GM20000 (cell line): ENCODE results near the gene TLX3.
A peak's percentile ranks its signal among the peaks of the same experiment; 100 is the strongest.
"Not testable (repeated sequence)": the region's sequence is repeated elsewhere in the genome, so short reads cannot be mapped to it uniquely, and the experiment has no call there.

Source experiments
- DNase-seq: peaks from one replicate; pipeline ENCODE4 v3.0.0; 2012; ENCODE audit warnings: low spot score
- TF ChIP-seq, protein P1 (sequence below): IDR thresholded peaks from 2 replicates; pipeline ENCODE4 v1.5.1; 2012; ENCODE audit warnings: mild to moderate bottlenecking, control low read depth; ENCODE audit errors: extremely low read depth, missing control alignments

The TLX3 gene

GRCh38 chr5:171351536-171352073, 42.6 kb downstream of the TLX3 start:
- TF ChIP-seq, protein P1, sequence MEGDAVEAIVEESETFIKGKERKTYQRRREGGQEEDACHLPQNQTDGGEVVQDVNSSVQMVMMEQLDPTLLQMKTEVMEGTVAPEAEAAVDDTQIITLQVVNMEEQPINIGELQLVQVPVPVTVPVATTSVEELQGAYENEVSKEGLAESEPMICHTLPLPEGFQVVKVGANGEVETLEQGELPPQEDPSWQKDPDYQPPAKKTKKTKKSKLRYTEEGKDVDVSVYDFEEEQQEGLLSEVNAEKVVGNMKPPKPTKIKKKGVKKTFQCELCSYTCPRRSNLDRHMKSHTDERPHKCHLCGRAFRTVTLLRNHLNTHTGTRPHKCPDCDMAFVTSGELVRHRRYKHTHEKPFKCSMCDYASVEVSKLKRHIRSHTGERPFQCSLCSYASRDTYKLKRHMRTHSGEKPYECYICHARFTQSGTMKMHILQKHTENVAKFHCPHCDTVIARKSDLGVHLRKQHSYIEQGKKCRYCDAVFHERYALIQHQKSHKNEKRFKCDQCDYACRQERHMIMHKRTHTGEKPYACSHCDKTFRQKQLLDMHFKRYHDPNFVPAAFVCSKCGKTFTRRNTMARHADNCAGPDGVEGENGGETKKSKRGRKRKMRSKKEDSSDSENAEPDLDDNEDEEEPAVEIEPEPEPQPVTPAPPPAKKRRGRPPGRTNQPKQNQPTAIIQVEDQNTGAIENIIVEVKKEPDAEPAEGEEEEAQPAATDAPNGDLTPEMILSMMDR, result no peak
- DNase-seq, result no peak

DNA sequence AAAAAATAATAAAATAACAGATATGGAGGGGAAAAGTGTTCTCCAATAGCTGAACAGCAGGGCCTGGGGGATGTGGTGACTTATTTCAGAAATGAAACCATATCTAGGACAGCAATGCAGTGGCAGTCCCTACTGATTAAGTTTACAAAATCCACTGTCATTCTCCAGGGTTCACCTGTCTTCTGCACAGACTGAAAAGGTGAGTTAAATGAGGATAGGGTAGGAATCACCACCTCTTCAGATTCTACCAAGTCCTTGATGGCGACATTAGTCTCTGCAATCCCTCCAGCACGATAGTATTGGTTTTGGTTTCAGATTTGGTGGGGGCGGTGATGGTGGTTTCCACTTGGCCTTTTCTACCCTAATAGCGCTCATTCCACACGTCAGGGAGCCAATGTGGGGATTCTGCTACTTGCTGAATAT, 46.3 kb downstream of the TLX3 start:
- peak; percentile 67 for DNase-seq
- TF ChIP-seq, protein P1, result no peak

DNA sequence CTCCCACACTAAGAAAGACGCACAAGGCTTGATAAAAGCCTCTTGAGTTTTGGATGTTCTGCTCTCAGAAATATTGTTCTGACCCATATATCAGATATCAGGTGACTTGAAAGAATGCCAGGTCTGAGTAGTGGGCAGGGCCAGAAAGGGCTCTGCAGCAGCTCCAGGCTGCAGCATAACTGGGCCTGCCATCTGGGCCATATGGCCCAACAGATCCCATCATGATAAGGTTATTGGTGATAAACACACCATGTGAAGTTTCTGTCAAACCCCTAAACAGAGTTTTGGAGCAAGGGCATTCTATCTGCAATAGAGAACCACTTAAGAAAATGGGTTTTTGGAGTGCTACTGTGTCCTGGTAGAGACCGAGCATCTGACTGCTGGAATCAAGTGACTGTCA, 48.8 kb downstream of the TLX3 start:
- TF ChIP-seq, protein P1, result no peak

GRCh38 chr5:171361151-171361550, 52.1 kb downstream of the TLX3 start:
- DNase-seq, result not testable (repeated sequence)

More for the DNA sequence above, 48.8 kb downstream of the TLX3 start:
- DNase-seq, result no peak
